A549 (cell line): ENCODE measurements around the gene WASF2. TPM values are rescaled to one million over a fixed set of nuclear protein-coding genes. Genes with fewer than 3 reads are reported as not detected.
A peak's percentile ranks its signal among the peaks of the same experiment; 100 is the strongest.

Experiments used
- ATAC-seq, 2 experiments: fragments of 200-7000 bp in 1 of 2; fragments of >200 bp in 1 of 2; cut with Nextera tagmentation in 1 of 2; cut with Tn5 transposase in 1 of 2; 3 replicates each; pipeline versions ENCODE4 v1.8.0 to v1.9.1; 2018 to 2020; ENCODE audit warnings: mild to moderate bottlenecking in 1 of 2, moderate library complexity in 1 of 2
- CTCF ChIA-PET: fragments of 300-600 bp; sonication (Branson Sonifier 250); formaldehyde crosslinking; extraction: SDS; loops from one replicate; lab custom pipeline; 2021; ENCODE audit warnings: antibody characterized with exemption, inconsistent platforms; lab: Yijun Ruan, JAX
- POLR2A ChIA-PET: fragments of 350-600 bp; formaldehyde crosslinking; extraction: SDS; loops from one replicate; lab custom pipeline; 2021; ENCODE audit warnings: antibody characterized with exemption, inconsistent platforms; lab: Yijun Ruan, JAX
- DNase-seq, 2 experiments: peaks; one replicate each; pipeline versions ENCODE4 v3.0.0 to v3.0.0-alpha.2; 2011 to 2016; ENCODE audit warnings: low read depth in 1 of 2, low spot score in 1 of 2
- FAIRE-seq: peaks from 2 replicates; lab custom pipeline; 2011; peaks lifted over from hg19 to GRCh38; lab: Jason Lieb, UNC
- H3K27ac ChIP-seq, 2 experiments: fragments of >200 bp; sonication (Bioruptor Twin); formaldehyde crosslinking; 3 replicates each; pipeline ENCODE4 v1.5.1; 2016 to 2017
- H3K4me1 ChIP-seq: fragments of >200 bp; sonication (Bioruptor Twin); formaldehyde crosslinking; 3 replicates; pipeline ENCODE4 v1.6.1; 2016
- H3K4me2 ChIP-seq: fragments of >200 bp; sonication (Bioruptor Twin); formaldehyde crosslinking; 3 replicates; pipeline ENCODE4 v1.6.1; 2016
- H3K4me3 ChIP-seq: fragments of >200 bp; sonication (Bioruptor Twin); formaldehyde crosslinking; 3 replicates; pipeline ENCODE4 v1.5.1; 2016
- H3K9me3 ChIP-seq: fragments of >200 bp; sonication (Bioruptor Twin); formaldehyde crosslinking; 3 replicates; pipeline ENCODE4 v1.6.1; 2016
- CHD2 ChIP-seq: fragments of 150-350 bp; IDR thresholded peaks from 2 replicates; pipeline ENCODE4 v1.6.1; 2014; ENCODE audit warnings: low read length; ENCODE audit not compliant: partially characterized antibody
- EP300 ChIP-seq, 2 experiments: fragments of >200 bp; sonication (Bioruptor Twin); formaldehyde crosslinking; IDR thresholded peaks; 2 replicates in 1 of 2; 3 replicates in 1 of 2; pipeline ENCODE4 v1.6.1; 2016 to 2017
- ESRRA ChIP-seq: fragments of 150-350 bp; IDR thresholded peaks from 2 replicates; pipeline ENCODE4 v1.6.1; 2014; ENCODE audit warnings: mild to moderate bottlenecking, low read length, borderline replicate concordance
- KDM5A ChIP-seq: fragments of 200-600 bp; sonication (generic); IDR thresholded peaks from 2 replicates; pipeline ENCODE4 v1.6.1; 2016; ENCODE audit warnings: antibody characterized with exemption, mild to moderate bottlenecking
- NFE2L2 ChIP-seq: fragments of 150-350 bp; conservative IDR thresholded peaks from 2 replicates; pipeline ENCODE4 v1.6.1; 2014; ENCODE audit warnings: low read length
- PHF8 ChIP-seq: fragments of 200-600 bp; sonication (generic); IDR thresholded peaks from 2 replicates; pipeline ENCODE4 v1.6.1; 2016; ENCODE audit warnings: low read depth, mild to moderate bottlenecking, antibody characterized with exemption, moderate library complexity, borderline replicate concordance
- POLR2A ChIP-seq: IDR thresholded peaks from 2 replicates; pipeline ENCODE4 v1.6.1; 2012; ENCODE audit warnings: mild to moderate bottlenecking, low read length
- RCOR1 ChIP-seq: fragments of 150-350 bp; IDR thresholded peaks from 2 replicates; pipeline ENCODE4 v1.6.1; 2014; ENCODE audit warnings: antibody characterized with exemption, low read length, low read depth
- SMC3 ChIP-seq: fragments of >200 bp; sonication (Bioruptor Twin); formaldehyde crosslinking; IDR thresholded peaks from 3 replicates; pipeline ENCODE4 v1.6.1; 2018; ENCODE audit warnings: inconsistent platforms
- TFCP2L1 ChIP-seq: fragments of 250-450 bp; sonication (Bioruptor Pico); IDR thresholded peaks from 2 replicates; pipeline ENCODE4 v1.5.0; 2021; ENCODE audit warnings: mild to moderate bottlenecking
- ZFP36 ChIP-seq: fragments of 450-650 bp; IDR thresholded peaks from 2 replicates; pipeline ENCODE4 v1.6.1; 2014; ENCODE audit warnings: borderline replicate concordance; ENCODE audit not compliant: partially characterized antibody
- WGBS: methylation state at CpG from one replicate; pipeline ENCODE4 v1.1.6; 2017; ENCODE audit errors: missing lambda C conversion rate; 5-methylcytosine and 5-hydroxymethylcytosine counted together
- polyA plus RNA-seq, 4 experiments: library from polyadenylated mRNA; depleted of rRNA in 3 of 4; stranded (reverse); fragments of >200 nt; fragmentation: RNase III in 1 of 4; extraction: RNeasy Plus Mini Kit Qiagen cat#74134 plus additional on column Dnase treatment in 1 of 4; gene quantifications; 2 replicates in 3 of 4; 3 replicates in 1 of 4; pipeline ENCODE4 v1.2.3, GENCODE V29; 2011 to 2017
- TF ChIP-seq, protein P1 (sequence below): IDR thresholded peaks from 2 replicates; pipeline ENCODE4 v1.6.1; 2012
- TF ChIP-seq, protein P2 (sequence below): fragments of 200-600 bp; sonication (generic); IDR thresholded peaks from 2 replicates; pipeline ENCODE4 v1.6.1; 2016; ENCODE audit warnings: antibody characterized with exemption, mild to moderate bottlenecking, moderate library complexity
- TF ChIP-seq, protein P3 (sequence below): fragments of 150-350 bp; IDR thresholded peaks from 2 replicates; pipeline ENCODE4 v1.6.1; 2014; ENCODE audit warnings: low read depth, mild to moderate bottlenecking, low read length
- TF ChIP-seq, protein P4 (sequence below): fragments of 250-450 bp; sonication (Bioruptor Pico); IDR thresholded peaks from 2 replicates; pipeline ENCODE4 v1.5.0; 2020; ENCODE audit warnings: low read depth, mild to moderate bottlenecking, moderate library complexity
- TF ChIP-seq, protein P5 (sequence below): IDR thresholded peaks from 2 replicates; pipeline ENCODE4 v1.6.1; 2012
- TF ChIP-seq, protein P6 (sequence below): IDR thresholded peaks from 2 replicates; pipeline ENCODE4 v1.6.1; 2012; ENCODE audit warnings: low read depth, borderline replicate concordance

WASF2 gene
- polyA plus RNA-seq, 2 of the 4 experiments (the other 2 are of a cell fraction), result 22.7 to 44.9 TPM

DNA sequence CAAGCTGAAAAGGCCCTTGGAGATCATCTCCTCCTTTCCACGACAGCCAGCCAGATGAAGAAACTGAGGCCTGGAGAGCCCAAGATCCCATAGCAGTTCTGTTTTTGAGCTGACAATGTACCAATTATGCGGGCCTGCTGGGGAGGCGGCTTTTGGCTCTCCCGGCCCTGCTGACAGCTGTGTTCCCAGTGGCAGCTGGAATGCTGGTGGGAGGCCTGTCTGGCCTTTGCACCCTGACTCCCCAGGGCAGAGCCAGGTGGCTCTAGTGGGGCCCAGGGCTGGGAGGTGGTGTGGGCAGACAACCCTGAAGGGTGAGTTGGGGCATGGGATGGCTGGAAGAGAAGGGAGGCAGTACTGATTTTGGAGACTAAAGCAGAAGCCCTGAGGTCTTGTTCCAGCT, 30.7 kb upstream of the WASF2 start:
- Histone ChIP-seq H3K4me3 (no peak overlapping the region), H3K27ac (no peak overlapping the region), H3K4me1 (peaks cover 10% of the 10 kb centered on the region), H3K4me2 (no peak overlapping the region), H3K9me3 (no peaks in the 10 kb centered on the region)
- CTCF ChIA-PET, result interaction anchor here (1.3 to 1.6 kb wide), 2 partner anchors 36 to 55 kb away, joined by 3 to 5 read pairs; no protein-coding TSS in a partner anchor
- FAIRE-seq, result no peak
- WGBS, result 100% methylated on average over 1 of the region's 4 CpGs
- ATAC-seq, result no peak
- TF ChIP-seq, protein P1, sequence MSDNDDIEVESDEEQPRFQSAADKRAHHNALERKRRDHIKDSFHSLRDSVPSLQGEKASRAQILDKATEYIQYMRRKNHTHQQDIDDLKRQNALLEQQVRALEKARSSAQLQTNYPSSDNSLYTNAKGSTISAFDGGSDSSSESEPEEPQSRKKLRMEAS, result no peak
- TF ChIP-seq, protein P2, sequence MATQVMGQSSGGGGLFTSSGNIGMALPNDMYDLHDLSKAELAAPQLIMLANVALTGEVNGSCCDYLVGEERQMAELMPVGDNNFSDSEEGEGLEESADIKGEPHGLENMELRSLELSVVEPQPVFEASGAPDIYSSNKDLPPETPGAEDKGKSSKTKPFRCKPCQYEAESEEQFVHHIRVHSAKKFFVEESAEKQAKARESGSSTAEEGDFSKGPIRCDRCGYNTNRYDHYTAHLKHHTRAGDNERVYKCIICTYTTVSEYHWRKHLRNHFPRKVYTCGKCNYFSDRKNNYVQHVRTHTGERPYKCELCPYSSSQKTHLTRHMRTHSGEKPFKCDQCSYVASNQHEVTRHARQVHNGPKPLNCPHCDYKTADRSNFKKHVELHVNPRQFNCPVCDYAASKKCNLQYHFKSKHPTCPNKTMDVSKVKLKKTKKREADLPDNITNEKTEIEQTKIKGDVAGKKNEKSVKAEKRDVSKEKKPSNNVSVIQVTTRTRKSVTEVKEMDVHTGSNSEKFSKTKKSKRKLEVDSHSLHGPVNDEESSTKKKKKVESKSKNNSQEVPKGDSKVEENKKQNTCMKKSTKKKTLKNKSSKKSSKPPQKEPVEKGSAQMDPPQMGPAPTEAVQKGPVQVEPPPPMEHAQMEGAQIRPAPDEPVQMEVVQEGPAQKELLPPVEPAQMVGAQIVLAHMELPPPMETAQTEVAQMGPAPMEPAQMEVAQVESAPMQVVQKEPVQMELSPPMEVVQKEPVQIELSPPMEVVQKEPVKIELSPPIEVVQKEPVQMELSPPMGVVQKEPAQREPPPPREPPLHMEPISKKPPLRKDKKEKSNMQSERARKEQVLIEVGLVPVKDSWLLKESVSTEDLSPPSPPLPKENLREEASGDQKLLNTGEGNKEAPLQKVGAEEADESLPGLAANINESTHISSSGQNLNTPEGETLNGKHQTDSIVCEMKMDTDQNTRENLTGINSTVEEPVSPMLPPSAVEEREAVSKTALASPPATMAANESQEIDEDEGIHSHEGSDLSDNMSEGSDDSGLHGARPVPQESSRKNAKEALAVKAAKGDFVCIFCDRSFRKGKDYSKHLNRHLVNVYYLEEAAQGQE, result no peak
- TF ChIP-seq PHF8 (no peak), ZFP36 (no peak), RCOR1 (no peak), SMC3 (no peak), NFE2L2 (no peak), ESRRA (no peak), CHD2 (no peak), KDM5A (no peak), TFCP2L1 (no peak), POLR2A (no peak)
- TF ChIP-seq, protein P3, sequence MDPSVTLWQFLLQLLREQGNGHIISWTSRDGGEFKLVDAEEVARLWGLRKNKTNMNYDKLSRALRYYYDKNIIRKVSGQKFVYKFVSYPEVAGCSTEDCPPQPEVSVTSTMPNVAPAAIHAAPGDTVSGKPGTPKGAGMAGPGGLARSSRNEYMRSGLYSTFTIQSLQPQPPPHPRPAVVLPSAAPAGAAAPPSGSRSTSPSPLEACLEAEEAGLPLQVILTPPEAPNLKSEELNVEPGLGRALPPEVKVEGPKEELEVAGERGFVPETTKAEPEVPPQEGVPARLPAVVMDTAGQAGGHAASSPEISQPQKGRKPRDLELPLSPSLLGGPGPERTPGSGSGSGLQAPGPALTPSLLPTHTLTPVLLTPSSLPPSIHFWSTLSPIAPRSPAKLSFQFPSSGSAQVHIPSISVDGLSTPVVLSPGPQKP, result no peak
- TF ChIP-seq, protein P4, sequence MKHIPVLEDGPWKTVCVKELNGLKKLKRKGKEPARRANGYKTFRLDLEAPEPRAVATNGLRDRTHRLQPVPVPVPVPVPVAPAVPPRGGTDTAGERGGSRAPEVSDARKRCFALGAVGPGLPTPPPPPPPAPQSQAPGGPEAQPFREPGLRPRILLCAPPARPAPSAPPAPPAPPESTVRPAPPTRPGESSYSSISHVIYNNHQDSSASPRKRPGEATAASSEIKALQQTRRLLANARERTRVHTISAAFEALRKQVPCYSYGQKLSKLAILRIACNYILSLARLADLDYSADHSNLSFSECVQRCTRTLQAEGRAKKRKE (CRISPR knock-in tag), result no peak
- TF ChIP-seq, protein P5, sequence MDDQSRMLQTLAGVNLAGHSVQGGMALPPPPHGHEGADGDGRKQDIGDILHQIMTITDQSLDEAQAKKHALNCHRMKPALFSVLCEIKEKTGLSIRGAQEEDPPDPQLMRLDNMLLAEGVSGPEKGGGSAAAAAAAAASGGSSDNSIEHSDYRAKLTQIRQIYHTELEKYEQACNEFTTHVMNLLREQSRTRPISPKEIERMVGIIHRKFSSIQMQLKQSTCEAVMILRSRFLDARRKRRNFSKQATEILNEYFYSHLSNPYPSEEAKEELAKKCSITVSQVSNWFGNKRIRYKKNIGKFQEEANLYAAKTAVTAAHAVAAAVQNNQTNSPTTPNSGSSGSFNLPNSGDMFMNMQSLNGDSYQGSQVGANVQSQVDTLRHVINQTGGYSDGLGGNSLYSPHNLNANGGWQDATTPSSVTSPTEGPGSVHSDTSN, result no peak
- TF ChIP-seq, protein P6, sequence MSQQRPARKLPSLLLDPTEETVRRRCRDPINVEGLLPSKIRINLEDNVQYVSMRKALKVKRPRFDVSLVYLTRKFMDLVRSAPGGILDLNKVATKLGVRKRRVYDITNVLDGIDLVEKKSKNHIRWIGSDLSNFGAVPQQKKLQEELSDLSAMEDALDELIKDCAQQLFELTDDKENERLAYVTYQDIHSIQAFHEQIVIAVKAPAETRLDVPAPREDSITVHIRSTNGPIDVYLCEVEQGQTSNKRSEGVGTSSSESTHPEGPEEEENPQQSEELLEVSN, result no peak
- DNase-seq, result no peak
- POLR2A ChIA-PET, result no interaction called here

DNA sequence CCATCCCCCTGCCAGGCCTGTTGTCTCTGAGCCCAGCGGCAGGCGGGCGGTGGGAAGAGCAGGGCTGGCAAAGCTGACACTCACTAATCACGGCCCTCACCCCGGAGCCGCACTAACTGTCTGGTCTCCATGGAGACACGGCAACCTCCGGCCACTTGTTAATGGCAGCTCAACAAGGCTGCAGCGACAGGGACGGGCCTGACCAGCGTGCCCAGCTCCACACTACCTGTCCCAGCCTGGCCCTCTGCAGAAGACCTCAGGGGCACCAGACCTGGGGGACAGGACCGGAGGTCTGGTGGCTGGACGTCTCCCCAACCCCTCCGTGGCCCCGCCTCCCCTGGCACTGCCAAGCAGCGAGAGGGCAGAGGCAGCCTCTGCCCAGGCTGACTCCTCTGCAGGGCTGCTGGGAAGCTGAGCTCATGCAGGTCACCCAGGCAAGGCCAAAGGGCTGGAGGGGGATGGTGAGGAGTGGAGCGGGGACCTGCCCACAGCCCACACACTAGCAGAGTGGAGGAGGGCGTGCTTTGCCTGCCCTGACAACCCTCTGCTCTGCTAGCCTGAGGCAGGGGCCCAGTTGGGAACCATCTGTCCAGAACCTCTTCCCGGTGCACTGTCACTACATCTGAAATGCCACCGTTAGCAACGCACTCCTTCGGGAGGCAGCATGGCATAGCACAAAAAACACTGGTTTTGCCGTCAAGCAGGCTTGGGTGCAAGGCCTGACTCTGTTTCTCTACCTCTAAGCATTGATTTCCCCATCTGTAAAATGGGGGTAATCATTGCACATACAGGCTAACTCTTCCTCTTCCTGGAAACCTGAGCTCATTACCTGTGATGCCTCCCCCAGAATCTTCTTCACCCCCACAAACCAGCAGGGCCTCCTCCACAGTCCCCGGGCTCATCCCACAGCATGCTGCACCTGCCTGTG, 29.6 kb upstream of the WASF2 start:
- Histone ChIP-seq H3K4me1 (0 out of 3 replicates have a peak, but pooled peaks cover 5% of the 10 kb centered on the region), H3K9me3 (no peaks in the 10 kb centered on the region), H3K27ac (0 out of 6 replicates have a peak overlapping the region, but pooled peaks of 1 of the 2 experiments have one; percentile 24), H3K4me3 (no peak overlapping the region)
- ATAC-seq, result peak; percentile 13 to 14; a peak in 3 of 6 replicates
- TF ChIP-seq EP300 (IDR thresholded peaks at IDR 0.05), result no peak
- TF ChIP-seq, protein P3, result no peak
- TF ChIP-seq, all 56 proteins: peak for 0
- ChIA-PET POLR2A (no interaction called here), CTCF (interaction anchor here (0.9 to 1.6 kb wide), 3 partner anchors 51 to 87 kb away, joined by 3 to 4 read pairs (median 3); no protein-coding TSS in a partner anchor)
- DNase-seq (no peak), FAIRE-seq (no peak)
- H3K4me2 ChIP-seq, result no peak overlapping the region
- 93% methylated on average over 10 of the region's 24 CpGs for WGBS
